Measurements from ENCODE around the gene MRPL10.
"Not testable (repeated sequence)": the region's sequence is repeated elsewhere in the genome, so short reads cannot be mapped to it uniquely, and the experiment has no call there.

MRPL10 gene

GRCh38 chr17:47792457-47792856, 38.9 kb downstream of the MRPL10 start:
- no peak for DNase-seq (ENCODE audit: low spot score)

DNA sequence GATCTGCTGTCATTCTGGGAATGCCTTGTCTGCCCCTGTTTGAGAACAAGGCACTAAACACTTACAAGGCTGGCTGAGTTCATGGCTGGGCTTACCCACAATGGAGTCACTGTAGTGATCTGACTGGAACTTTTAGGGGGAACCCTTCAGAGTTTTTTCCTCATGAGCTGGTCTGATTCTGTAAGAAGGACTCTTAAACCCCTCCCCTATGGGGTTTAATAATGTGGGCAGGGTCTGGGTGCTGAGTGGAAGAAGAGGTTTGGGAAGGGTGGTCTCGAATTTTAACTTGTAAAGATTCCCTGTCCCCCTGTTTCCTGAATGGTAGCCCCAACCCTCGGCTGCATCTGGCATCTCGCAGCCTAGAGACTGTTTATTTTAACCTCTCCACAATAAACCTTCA, 40.3 kb downstream of the MRPL10 start:
- no peak for DNase-seq (ENCODE audit: low spot score)

DNA sequence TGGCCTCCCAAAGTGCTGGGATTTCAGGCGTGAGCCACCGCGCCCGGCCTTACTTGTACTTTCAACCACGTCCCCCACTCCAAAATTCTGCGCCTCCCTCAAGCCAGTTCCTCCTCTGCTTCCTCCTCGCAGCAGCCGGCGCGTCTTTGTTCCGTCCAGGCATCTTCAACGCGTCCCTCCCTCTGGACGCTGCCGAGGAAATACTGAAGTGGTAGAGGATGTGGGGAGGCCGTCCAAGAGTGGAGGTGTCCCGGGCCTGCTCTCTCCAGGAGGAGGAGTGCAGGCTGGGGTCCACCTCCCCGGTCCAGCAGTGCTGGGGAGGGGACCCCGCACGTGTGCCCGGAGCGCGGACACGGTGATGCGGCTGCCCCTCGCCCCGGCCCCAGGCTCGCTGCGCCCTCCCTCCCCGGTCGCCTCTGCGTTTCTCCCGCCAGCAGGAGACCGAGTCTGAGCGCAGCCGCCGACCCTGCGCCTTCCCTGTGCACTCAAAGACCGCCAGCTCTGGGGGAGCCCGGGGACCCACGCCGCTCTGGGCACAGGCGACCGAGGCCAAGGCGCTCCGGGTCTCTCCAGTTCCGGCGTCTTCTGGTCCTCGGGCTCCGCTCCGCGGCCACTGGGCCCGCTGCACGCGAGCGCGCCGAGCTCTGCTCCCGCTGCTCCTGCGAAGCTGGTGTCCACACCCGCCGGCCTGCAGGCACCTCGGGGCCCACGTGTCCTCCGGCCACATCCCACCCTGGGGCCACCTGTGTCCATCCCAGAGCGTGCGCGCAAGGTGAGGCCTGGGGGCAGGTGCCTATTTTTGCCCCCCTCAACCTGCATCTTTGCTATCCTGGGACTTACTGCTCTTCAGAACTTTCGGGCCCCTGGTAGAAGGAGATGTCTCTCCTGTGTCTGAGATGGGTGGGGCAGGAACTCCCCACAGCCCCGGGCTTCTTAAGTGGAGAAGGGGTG, 41.5 kb downstream of the MRPL10 start:
- DNase-seq (ENCODE audit: low spot score) = peak; percentile 87

- DNase-seq (ENCODE audit: low spot score) = no peak
These were observed 45.7 kb downstream of the MRPL10 start for GRCh38 chr17:47785538-47786123.

DNA sequence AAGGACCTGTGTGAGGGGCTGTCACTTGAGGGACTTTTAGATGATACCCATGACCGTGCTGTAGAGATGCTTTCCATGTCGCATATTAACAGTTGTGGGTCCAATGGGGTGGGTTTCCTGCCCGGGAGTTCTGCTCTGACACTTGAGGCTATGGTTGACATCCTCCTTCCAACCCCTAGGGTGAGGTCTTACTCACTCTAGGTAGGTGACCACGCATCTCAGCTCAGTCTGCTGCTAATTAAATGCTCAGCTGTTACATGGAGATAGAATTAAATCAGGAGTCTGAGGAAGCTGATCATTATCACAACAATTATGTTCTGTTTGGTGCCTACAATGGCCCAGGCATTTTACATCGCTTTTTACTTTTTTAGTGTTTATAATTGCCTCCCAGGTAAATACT, 49.9 kb downstream of the MRPL10 start:
- DNase-seq (ENCODE audit: low spot score) = no peak

- DNase-seq (ENCODE audit: low spot score) = no peak
These were observed 53.1 kb downstream of the MRPL10 start for GRCh38 chr17:47778184-47778635.

- DNase-seq (ENCODE audit: low spot score) = peak; percentile 74
These were observed 54.8 kb downstream of the MRPL10 start for GRCh38 chr17:47776330-47777197.

- DNase-seq (ENCODE audit: low spot score) = no peak
These were observed 56.3 kb downstream of the MRPL10 start for GRCh38 chr17:47774987-47775580.

- DNase-seq (ENCODE audit: low spot score) = no peak
These were observed 57.0 kb downstream of the MRPL10 start for GRCh38 chr17:47774331-47774730.

- DNase-seq (ENCODE audit: low spot score) = not testable (repeated sequence)
These were observed 57.7 kb downstream of the MRPL10 start for GRCh38 chr17:47773649-47774048.

Measured in AG08396 (cell line).